ENCODE measurements around the gene WWOX.

- TF ChIP-seq ZNF274 (IDR thresholded peaks at IDR 0.05; ENCODE audit: low read depth, low read length), result no peak
- TF ChIP-seq YY1 (IDR thresholded peaks at IDR 0.05; ENCODE audit: insufficient read depth, insufficient read length), result no peak
These were observed 350.8 kb downstream of the WWOX start for GRCh38 chr16:78450255-78450654.

All from NT2/D1 (cell line).